ENCODE data around the gene ANKRD44. TPM values are rescaled to one million over a fixed set of nuclear protein-coding genes. Genes with fewer than 3 reads are reported as not detected.
"Not testable (repeated sequence)": the region's sequence is repeated elsewhere in the genome, so short reads cannot be mapped to it uniquely, and the experiment has no call there.

ANKRD44 gene
- total RNA-seq, 1 donor from 2014 or later, result 59.9 TPM

GRCh38 chr2:197259470-197259999 is 51.0 kb downstream of the ANKRD44 start:
- no peak for DNase-seq (ENCODE audit: low spot score)

GRCh38 chr2:197258580-197258979 is 52.0 kb downstream of the ANKRD44 start:
- DNase-seq (ENCODE audit: low spot score), result no peak

DNA sequence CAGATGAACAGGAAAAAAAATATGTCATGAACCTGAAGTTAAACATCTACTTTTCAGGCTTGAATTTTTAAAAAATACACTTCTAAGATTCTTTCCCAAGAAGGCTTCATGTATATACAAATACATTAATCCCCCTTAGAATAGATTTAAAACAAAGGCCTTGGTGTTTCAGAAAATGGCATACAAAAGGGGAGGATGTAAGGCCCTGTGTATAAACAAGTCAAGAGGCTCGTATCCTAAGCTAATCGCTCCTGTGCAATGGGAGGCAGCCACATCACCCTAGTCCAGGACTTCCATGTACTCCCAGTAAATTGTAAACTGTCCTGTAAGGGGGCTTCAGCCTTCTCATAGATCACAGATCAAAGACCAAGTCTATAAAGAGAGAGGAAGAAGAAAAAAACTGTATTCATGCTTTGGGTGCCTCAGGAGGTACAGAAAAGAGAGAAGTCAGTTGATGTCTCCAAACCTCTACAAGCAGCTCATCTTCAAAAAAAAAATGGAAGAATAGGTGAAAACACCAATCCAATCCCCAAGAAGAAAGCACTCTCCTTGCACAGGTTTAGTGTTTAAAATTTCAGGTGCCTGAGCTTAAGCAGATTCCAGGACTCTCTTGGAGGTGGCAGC is 53.9 kb downstream of the ANKRD44 start:
- DNase-seq (ENCODE audit: low spot score), result no peak

DNA sequence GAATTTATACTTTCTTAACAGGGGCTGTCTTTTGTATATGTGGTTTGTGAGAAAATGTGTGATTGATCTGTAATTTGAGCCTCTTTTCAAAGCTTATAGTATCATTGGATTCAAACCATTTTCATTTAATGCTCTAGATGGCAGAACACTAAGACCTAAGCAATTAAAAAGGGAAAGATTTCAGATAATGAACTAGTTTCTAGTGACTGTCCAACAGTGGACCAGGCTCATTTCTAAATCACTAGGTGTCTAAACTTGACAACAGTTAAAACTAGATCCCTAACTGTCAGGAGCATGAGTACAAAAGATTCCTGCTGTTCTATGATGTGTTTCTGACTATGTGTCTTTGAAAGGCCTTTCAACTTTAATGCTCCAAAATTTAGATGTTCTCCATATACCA is 54.6 kb downstream of the ANKRD44 start:
- peak; percentile 46 for DNase-seq (ENCODE audit: low spot score)

DNA sequence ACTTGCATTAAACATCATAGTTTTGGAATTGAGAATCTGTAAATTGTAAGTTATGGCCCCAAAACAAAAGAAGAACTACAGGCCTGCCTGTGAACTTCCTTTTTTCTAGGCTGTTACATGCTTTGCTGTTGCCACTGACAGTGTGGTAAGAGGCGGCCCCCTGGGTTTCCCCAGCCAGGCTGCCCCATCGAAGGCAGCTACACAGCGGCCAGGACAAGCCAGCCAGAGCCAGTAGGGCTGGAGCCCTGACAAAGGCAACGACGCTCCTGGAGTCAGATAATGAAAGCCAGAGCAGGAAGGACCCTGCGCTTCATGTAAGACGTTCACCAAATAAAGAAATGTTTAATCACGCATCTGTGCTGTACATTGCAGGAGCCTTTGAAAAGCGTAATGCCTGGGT is 55.0 kb downstream of the ANKRD44 start:
- peak; percentile 86 for DNase-seq (ENCODE audit: low spot score)

DNA sequence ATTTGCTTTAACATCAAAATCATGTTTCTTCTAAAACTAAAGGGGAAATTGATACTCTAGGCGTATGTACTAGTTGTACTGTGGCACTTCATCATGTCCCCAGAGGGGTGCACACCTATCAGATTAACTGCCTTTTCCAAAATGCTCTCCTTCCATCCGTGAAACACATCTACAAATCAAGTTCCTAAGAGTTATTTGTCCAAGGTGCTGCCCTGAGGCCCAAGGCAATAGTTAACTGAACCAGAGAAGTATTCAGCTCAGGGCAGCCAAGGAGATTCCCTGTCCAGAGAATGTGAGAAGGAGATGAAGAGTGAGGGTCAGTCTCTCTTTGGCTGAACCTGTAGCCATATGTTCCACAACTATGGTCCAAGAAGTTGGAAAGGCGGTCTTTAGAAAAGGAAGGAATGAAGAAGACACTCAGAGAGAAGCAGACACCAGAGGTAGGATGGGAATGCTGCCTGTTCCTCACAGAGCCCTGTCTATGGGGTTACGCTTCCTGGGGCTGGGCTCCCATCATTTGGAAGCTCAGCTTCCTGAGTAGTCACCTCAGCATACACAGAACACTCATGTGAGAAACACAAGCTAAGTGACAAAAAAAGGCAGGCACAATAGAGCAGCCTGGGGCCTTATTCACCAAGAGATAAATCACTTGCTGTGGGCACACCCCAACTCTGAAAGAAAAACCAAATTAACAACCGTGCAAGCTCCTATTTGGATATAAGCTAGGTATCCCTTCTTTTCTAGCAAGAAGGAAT is 55.6 kb downstream of the ANKRD44 start:
- no peak for DNase-seq (ENCODE audit: low spot score)

GRCh38 chr2:197251576-197251975 is 59.0 kb downstream of the ANKRD44 start:
- peak; percentile 82 for DNase-seq (ENCODE audit: low spot score)

GRCh38 chr2:197251163-197251562 is 59.4 kb downstream of the ANKRD44 start:
- no peak for DNase-seq (ENCODE audit: low spot score)

GRCh38 chr2:197250084-197250397 is 60.5 kb downstream of the ANKRD44 start:
- DNase-seq (ENCODE audit: low spot score), result no peak

DNA sequence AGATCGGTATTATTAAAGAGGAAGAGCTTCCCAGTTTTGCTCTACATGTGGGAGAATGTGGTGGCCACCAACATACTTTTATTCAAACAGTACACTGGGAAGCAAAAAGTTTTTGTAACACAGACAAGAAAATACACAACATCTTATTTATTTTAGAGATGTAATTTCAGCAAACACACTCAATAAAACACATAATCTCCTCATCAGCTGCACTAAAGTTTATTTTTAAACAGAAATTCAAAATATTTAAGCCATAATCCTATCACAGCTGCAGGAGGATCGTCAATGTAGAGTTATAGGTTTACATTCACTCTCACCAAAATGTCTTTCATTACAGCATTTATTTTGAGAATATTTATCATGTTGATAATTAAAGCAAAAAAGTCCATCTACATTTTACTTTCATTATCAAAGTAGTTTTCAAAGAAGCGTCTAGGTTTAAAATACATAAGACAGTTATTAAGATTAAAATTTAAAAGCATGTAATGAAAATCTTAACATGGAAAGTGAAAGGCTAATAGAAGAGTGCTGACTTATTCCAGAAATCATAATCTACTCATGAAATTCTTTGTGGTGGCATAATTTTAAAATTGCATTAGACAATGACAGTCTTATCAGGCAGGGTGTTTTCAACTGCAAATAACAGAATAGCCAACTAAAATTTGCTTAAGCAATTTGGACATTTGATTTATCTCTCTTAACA is 61.0 kb downstream of the ANKRD44 start:
- no peak for DNase-seq (ENCODE audit: low spot score)

GRCh38 chr2:197248623-197249022 is 62.0 kb downstream of the ANKRD44 start:
- no peak for DNase-seq (ENCODE audit: low spot score)

DNA sequence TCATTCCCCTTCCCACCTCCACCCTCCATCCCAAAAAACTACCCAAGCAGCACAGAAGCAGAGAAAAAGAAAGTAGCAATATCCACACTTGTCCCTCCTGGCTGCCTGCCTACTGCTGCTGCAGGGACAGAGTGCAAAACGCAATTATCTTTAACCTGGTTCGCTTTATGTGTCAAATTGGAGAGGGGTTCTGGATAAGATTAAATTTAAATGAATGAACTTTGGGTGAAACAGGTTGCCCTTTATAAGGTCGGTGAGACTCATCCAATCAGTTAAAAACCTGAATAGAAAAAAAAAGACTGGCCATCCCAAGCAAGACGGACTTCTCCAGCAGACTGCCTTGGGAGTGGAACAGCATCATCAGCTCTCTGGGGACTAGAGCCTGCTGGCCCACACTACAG is 62.6 kb downstream of the ANKRD44 start:
- no peak for DNase-seq (ENCODE audit: low spot score)

DNA sequence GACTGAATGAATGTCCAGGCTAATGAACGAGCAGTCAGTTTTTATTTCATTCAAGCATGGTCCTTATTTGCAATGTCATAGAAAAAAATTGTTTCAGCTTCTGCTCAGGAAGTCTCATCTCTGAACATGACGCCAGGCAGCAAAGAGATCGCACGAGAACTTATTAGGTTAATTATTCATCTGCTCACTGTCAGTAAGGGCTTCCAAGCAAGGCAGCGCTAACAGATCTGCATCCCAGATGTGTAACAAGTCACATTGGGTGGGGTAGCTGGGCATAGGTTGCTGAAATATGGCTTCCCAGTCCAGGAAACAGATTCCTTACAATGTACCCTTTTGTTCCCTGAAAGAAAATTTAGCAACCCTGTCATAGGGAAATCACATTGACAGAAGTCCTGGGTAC is 63.5 kb downstream of the ANKRD44 start:
- no peak for DNase-seq (ENCODE audit: low spot score)

DNA sequence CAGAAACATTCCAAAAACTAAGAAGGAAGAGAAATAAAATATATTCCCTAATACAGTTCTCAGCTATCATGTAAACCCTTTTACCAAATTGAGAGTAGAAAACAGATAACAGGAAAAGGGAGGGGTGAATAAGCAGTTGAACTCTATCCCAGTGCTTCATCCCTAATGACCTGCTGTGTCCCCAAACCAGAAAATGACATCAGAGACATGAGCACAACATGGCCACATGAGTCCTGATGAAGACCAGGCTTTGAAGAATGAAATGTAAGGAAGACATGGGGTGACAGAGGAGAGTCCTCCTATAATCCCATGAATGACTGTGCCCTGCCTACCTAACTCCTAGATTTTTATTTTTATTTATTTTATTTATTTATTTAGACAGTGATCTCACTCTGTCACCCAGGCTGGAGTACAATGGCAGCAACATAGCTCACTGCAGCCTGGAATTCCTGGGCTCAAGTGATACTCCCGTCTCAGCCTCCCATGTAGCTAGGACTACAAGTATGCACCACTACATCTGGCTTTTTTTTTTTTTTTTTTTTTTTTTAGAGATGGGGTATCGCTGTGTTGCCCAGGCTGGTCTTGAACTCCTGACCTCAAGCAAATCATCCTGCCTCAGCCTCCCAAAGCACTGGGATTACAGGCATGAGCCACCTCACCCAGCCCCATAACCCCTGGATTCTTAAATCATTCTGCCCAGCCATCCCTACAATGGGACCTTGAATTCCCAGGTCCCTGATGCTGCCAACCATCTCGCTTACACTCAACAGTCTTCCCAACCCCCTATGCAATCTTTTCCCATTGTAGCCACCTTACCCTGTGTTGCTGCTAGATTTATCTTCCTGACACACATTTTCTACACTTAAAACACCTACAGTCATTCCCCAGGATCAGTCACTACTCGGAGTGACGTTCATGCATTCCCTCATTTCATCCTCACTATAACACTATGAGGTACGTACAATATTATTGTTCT is 64.5 kb downstream of the ANKRD44 start:
- no peak for DNase-seq (ENCODE audit: low spot score)

GRCh38 chr2:197244349-197244748 is 66.2 kb downstream of the ANKRD44 start:
- no peak for DNase-seq (ENCODE audit: low spot score)

GRCh38 chr2:197242719-197243118 is 67.9 kb downstream of the ANKRD44 start:
- no peak for DNase-seq (ENCODE audit: low spot score)

- DNase-seq (ENCODE audit: low spot score), result no peak
Observed at GRCh38 chr2:197241596-197241995, 69.0 kb downstream of the ANKRD44 start.

- DNase-seq (ENCODE audit: low spot score), result no peak
Observed at GRCh38 chr2:197241153-197241552, 69.4 kb downstream of the ANKRD44 start.

- peak; percentile 63 for DNase-seq (ENCODE audit: low spot score)
Observed at GRCh38 chr2:197240421-197241041, 70.0 kb downstream of the ANKRD44 start.

GRCh38 chr2:197240018-197240417 is 70.6 kb downstream of the ANKRD44 start:
- DNase-seq (ENCODE audit: low spot score), result not testable (repeated sequence)

GRCh38 chr2:197239434-197239833 is 71.1 kb downstream of the ANKRD44 start:
- DNase-seq (ENCODE audit: low spot score), result no peak
